CD14-positive monocyte (primary cell): Measurements from ENCODE around the gene ADAMTS13. TPM values are rescaled to one million over a fixed set of nuclear protein-coding genes. Genes with fewer than 3 reads are reported as not detected.

Experiments used
- DNase-seq, 3 donors: peaks; one replicate each; pipeline ENCODE4 v3.0.0-alpha.2; 2011 to 2022
- H2AFZ ChIP-seq: 2 replicates; pipeline ENCODE4 v1.6.0; 2012; ENCODE audit warnings: mild to moderate bottlenecking, low read depth, low read length, inconsistent platforms; ENCODE audit not compliant: insufficient read depth, poor library complexity, severe bottlenecking
- H3K27ac ChIP-seq, 2 donors: 1 replicate in 1 of 2; 2 replicates in 1 of 2; pipeline ENCODE4 v1.5.1; 2012 to 2013; ENCODE audit warnings: low read length in 2 of 2, control low read depth in 1 of 2, inconsistent platforms in 1 of 2, low read depth in 1 of 2, mild to moderate bottlenecking in 1 of 2
- H3K27me3 ChIP-seq, 2 donors: one replicate each; pipeline versions ENCODE4 v1.6.0 to v1.6.1; 2011 to 2013; ENCODE audit warnings: low read length in 2 of 2; ENCODE audit not compliant: control insufficient read depth in 2 of 2, insufficient read depth in 2 of 2
- H3K36me3 ChIP-seq, 2 donors: replicated peaks in 1 of 2; 1 replicate in 1 of 2; 2 replicates in 1 of 2; pipeline versions ENCODE4 v1.5.1 to v1.6.1; 2012 to 2013; ENCODE audit warnings: low read length in 2 of 2, control low read depth in 1 of 2, inconsistent platforms in 1 of 2, mild to moderate bottlenecking in 1 of 2; ENCODE audit not compliant: insufficient read depth in 2 of 2, control insufficient read depth in 1 of 2
- H3K4me1 ChIP-seq, 2 donors: 1 replicate in 1 of 2; 2 replicates in 1 of 2; pipeline versions ENCODE4 v1.5.1 to v1.6.1; 2012 to 2013; ENCODE audit warnings: low read length in 2 of 2, control low read depth in 1 of 2, inconsistent platforms in 1 of 2, mild to moderate bottlenecking in 1 of 2, moderate library complexity in 1 of 2; ENCODE audit not compliant: insufficient read depth in 2 of 2, control insufficient read depth in 1 of 2
- H3K4me2 ChIP-seq: replicated peaks from 2 replicates; pipeline ENCODE3; 2012; ENCODE audit warnings: low read length, moderate library complexity, mild to moderate bottlenecking; ENCODE audit not compliant: poor library complexity, severe bottlenecking; ENCODE audit errors: extremely low read depth
- H3K4me3 ChIP-seq, 3 experiments: fragments of 200-600 bp in 1 of 3; sonication (generic) in 1 of 3; replicated peaks in 1 of 3; 1 replicate in 2 of 3; 2 replicates in 1 of 3; pipeline ENCODE4 v1.5.1; 2011 to 2013; ENCODE audit warnings: low read length in 3 of 3, mild to moderate bottlenecking in 3 of 3, control low read depth in 2 of 3, low read depth in 2 of 3, inconsistent platforms in 1 of 3, moderate library complexity in 1 of 3
- H3K79me2 ChIP-seq: 2 replicates; pipeline ENCODE4 v1.6.0; 2012; ENCODE audit warnings: mild to moderate bottlenecking, control low read depth, inconsistent platforms, low read length, moderate library complexity; ENCODE audit not compliant: insufficient read depth
- H3K9ac ChIP-seq: 2 replicates; pipeline ENCODE4 v1.6.0; 2017; ENCODE audit warnings: low read length, mild to moderate bottlenecking; ENCODE audit not compliant: insufficient read depth, poor library complexity, severe bottlenecking
- H3K9me3 ChIP-seq, 2 donors: replicated peaks in 1 of 2; 1 replicate in 1 of 2; 2 replicates in 1 of 2; pipeline versions ENCODE4 v1.5.1 to v1.6.1; 2012 to 2013; ENCODE audit warnings: low read length in 2 of 2, control low read depth in 1 of 2; ENCODE audit not compliant: control insufficient read depth in 1 of 2, insufficient read depth in 1 of 2
- H4K20me1 ChIP-seq: 2 replicates; pipeline ENCODE4 v1.6.0; 2012; ENCODE audit warnings: mild to moderate bottlenecking, low read length, control low read depth, moderate library complexity; ENCODE audit not compliant: insufficient read depth
- H3K27ac Mint-ChIP-seq, 7 donors: one replicate each; pipeline ENCODE4 v1.8.0; 2020; ENCODE audit warnings: mild to moderate bottlenecking in 7 of 7, mixed read lengths in 7 of 7, moderate library complexity in 6 of 7, inconsistent platforms in 2 of 7
- H3K27me3 Mint-ChIP-seq, 3 donors: one replicate each; pipeline ENCODE4 v1.8.0; 2021 to 2022; ENCODE audit warnings: low read depth in 3 of 3, mild to moderate bottlenecking in 3 of 3, mixed read lengths in 3 of 3, moderate library complexity in 3 of 3, inconsistent platforms in 1 of 3
- H3K36me3 Mint-ChIP-seq, 2 donors: one replicate each; pipeline ENCODE4 v1.8.0; 2020; ENCODE audit warnings: mixed read lengths in 2 of 2, inconsistent platforms in 1 of 2, mild to moderate bottlenecking in 1 of 2
- H3K4me1 Mint-ChIP-seq: one replicate; pipeline ENCODE4 v1.8.0; 2020; ENCODE audit warnings: mild to moderate bottlenecking, mixed read lengths
- H3K4me3 Mint-ChIP-seq, 2 donors: one replicate each; pipeline ENCODE4 v1.8.0; 2020; ENCODE audit warnings: mild to moderate bottlenecking in 2 of 2, mixed read lengths in 2 of 2, moderate library complexity in 1 of 2
- H3K9me3 Mint-ChIP-seq, 7 donors: one replicate each; pipeline ENCODE4 v1.8.0; 2020 to 2022; ENCODE audit warnings: mixed read lengths in 7 of 7, mild to moderate bottlenecking in 6 of 7, moderate library complexity in 6 of 7, inconsistent platforms in 2 of 7
- WGBS: methylation state at CpG from one replicate; pipeline ENCODE4 v1.1.5; 2013; ENCODE audit warnings: missing lambda C conversion rate; ENCODE audit not compliant: insufficient coverage; 5-methylcytosine and 5-hydroxymethylcytosine counted together
- intact Hi-C, 2 donors: fragments of 100-400 bp; cut with micrococcal nuclease; formaldehyde crosslinking; loops; one replicate each; pipeline versions ENCODE4 v1.15.0 to v1.15.1; 2023
- polyA plus RNA-seq, 3 donors: library from polyadenylated mRNA; depleted of rRNA in 1 of 3; unstranded in 2 of 3; stranded (reverse) in 1 of 3; fragments of 300-500 nt in 2 of 3; fragments of >200 nt in 1 of 3; fragmentation: Illumina TruSeq in 2 of 3; gene quantifications; 1 replicate in 2 of 3; 2 replicates in 1 of 3; pipeline ENCODE4 v1.2.3, GENCODE V29; 2012 to 2021
- TF ChIP-seq, protein P1 (sequence below): fragments of 200-600 bp; IDR thresholded peaks from one replicate; pipeline ENCODE4 v1.8.0; 2022; ENCODE audit warnings: antibody characterized with exemption, mild to moderate bottlenecking

The ADAMTS13 gene
- polyA plus RNA-seq, 3 donors, result 0.77 TPM; not detected in 2

- TF ChIP-seq, protein P1, sequence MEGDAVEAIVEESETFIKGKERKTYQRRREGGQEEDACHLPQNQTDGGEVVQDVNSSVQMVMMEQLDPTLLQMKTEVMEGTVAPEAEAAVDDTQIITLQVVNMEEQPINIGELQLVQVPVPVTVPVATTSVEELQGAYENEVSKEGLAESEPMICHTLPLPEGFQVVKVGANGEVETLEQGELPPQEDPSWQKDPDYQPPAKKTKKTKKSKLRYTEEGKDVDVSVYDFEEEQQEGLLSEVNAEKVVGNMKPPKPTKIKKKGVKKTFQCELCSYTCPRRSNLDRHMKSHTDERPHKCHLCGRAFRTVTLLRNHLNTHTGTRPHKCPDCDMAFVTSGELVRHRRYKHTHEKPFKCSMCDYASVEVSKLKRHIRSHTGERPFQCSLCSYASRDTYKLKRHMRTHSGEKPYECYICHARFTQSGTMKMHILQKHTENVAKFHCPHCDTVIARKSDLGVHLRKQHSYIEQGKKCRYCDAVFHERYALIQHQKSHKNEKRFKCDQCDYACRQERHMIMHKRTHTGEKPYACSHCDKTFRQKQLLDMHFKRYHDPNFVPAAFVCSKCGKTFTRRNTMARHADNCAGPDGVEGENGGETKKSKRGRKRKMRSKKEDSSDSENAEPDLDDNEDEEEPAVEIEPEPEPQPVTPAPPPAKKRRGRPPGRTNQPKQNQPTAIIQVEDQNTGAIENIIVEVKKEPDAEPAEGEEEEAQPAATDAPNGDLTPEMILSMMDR, result no peak
- Histone ChIP-seq H3K4me1 (peaks cover 21 to 39% of the 10 kb centered on the region in 2 donors), H3K9ac (no peak overlapping the region), H3K9me3 (no peaks in the 10 kb centered on the region), H3K27me3 (no peaks in the 10 kb centered on the region), H4K20me1 (peaks cover 26% of the 10 kb centered on the region), H3K27ac (no peak overlapping the region), H2AFZ (no peak overlapping the region), H3K4me2 (no peak overlapping the region), H3K4me3 (no peak overlapping the region), H3K36me3 (peaks cover 0 to 6% of the 10 kb centered on the region in 2 donors), H3K79me2 (peaks cover 30% of the 10 kb centered on the region)
- DNase-seq, result no peak
- Mint-ChIP-seq H3K9me3 (no peaks in the 10 kb centered on the region), H3K27ac (no peak overlapping the region), H3K36me3 (peaks cover 0 to 9% of the 10 kb centered on the region in 2 donors), H3K27me3 (peaks cover 0 to 5% (median 3%) of the 10 kb centered on the region in 3 donors), H3K4me1 (peaks cover 36% of the 10 kb centered on the region), H3K4me3 (no peak overlapping the region)
- WGBS, result 97% methylated on average over 3 of the region's 6 CpGs
- intact Hi-C loops, result loop anchor here (2.0 to 10.0 kb wide), 2 partner anchors 41 to 343 kb away; partner anchors contain the start of genes GTF3C5 (in 1 of the 2) and SURF6 (in 1 of the 2)
These were observed 44.4 kb upstream of the ADAMTS13 start for GRCh38 chr9:133377721-133378216.

GRCh38 chr9:133378408-133378962 is 43.7 kb upstream of the ADAMTS13 start:
- H3K4me1 ChIP-seq, result peaks cover 21 to 32% of the 10 kb centered on the region in 2 donors
- H3K9me3 ChIP-seq, result no peaks in the 10 kb centered on the region
- peaks cover 23% of the 10 kb centered on the region for H3K79me2 ChIP-seq
- H3K27me3 ChIP-seq, result no peaks in the 10 kb centered on the region
- H3K9ac ChIP-seq, result no peak overlapping the region
- no peaks in the 10 kb centered on the region for H3K9me3 Mint-ChIP-seq
- intact Hi-C loops, result loop anchor here in 1 of 2 donors (10.0 kb wide), 1 partner anchor 344 kb away; the partner anchor contains the start of gene GTF3C5
- peaks cover 19% of the 10 kb centered on the region for H4K20me1 ChIP-seq
- H3K36me3 ChIP-seq, result no peaks in the 10 kb centered on the region
- H3K4me3 Mint-ChIP-seq, result no peak overlapping the region
- no peak overlapping the region for H3K4me2 ChIP-seq
- H3K27ac Mint-ChIP-seq, result peak overlapping the region in 2 of 7 donors; percentile 36 to 75
- no peak overlapping the region for H3K27ac ChIP-seq
- WGBS, result 50% methylated on average over 1 of the region's 1 CpG
- H3K4me1 Mint-ChIP-seq, result peaks cover 30% of the 10 kb centered on the region
- DNase-seq, result no peak
- peak overlapping the region; percentile 57 for H2AFZ ChIP-seq
- TF ChIP-seq, protein P1, result no peak
- no peak overlapping the region for H3K4me3 ChIP-seq
- H3K36me3 Mint-ChIP-seq, result peaks cover 0 to 2% of the 10 kb centered on the region in 2 donors
- peaks cover 0 to 5% (median 3%) of the 10 kb centered on the region in 3 donors for H3K27me3 Mint-ChIP-seq
